GM12892 (cell line): ENCODE results near the gene MYH6.
"Not testable (repeated sequence)": the region's sequence is repeated elsewhere in the genome, so short reads cannot be mapped to it uniquely, and the experiment has no call there.

Experiments
- DNase-seq: peaks from one replicate; pipeline ENCODE4 v3.0.0; 2011; ENCODE audit not compliant: insufficient read length
- FAIRE-seq: peaks from 2 replicates; lab custom pipeline; 2011; peaks lifted over from hg19 to GRCh38; lab: Jason Lieb, UNC
- POLR2A ChIP-seq: IDR thresholded peaks from 2 replicates; pipeline ENCODE4 v1.6.1; 2011; ENCODE audit warnings: low read depth, low read length, control low read depth
- POLR2AphosphoS5 ChIP-seq: IDR thresholded peaks from 2 replicates; pipeline ENCODE4 v1.6.1; 2011; ENCODE audit warnings: low read depth, low read length, control low read depth
- TAF1 ChIP-seq: IDR thresholded peaks from 2 replicates; pipeline ENCODE4 v1.6.1; 2011; ENCODE audit warnings: low read depth, mild to moderate bottlenecking, control low read depth, low read length, borderline replicate concordance

Gene MYH6

GRCh38 chr14:23433457-23433856 is 25.4 kb upstream of the MYH6 start:
- FAIRE-seq (no peak), DNase-seq (no peak)
- TF ChIP-seq POLR2AphosphoS5: no peak
- no peak for TF ChIP-seq POLR2A
- no peak for TF ChIP-seq TAF1

GRCh38 chr14:23432946-23433345 is 24.9 kb upstream of the MYH6 start:
- TF ChIP-seq POLR2A: no peak
- no peak for TF ChIP-seq TAF1
- TF ChIP-seq POLR2AphosphoS5: no peak
- no peak for FAIRE-seq

GRCh38 chr14:23432102-23432925 is 24.2 kb upstream of the MYH6 start:
- no peak for DNase-seq
- FAIRE-seq: no peak

More at GRCh38 chr14:23432946-23433345, 24.9 kb upstream of the MYH6 start:
- DNase-seq: no peak

GRCh38 chr14:23431486-23431885 is 23.4 kb upstream of the MYH6 start:
- no peak for FAIRE-seq
- no peak for DNase-seq
- TF ChIP-seq POLR2AphosphoS5: no peak
- no peak for TF ChIP-seq POLR2A
- no peak for TF ChIP-seq TAF1

More at GRCh38 chr14:23432102-23432925, 24.2 kb upstream of the MYH6 start:
- TF ChIP-seq TAF1 (no peak), POLR2AphosphoS5 (no peak), POLR2A (no peak)

GRCh38 chr14:23430723-23431085 is 22.6 kb upstream of the MYH6 start:
- TF ChIP-seq POLR2A (no peak), POLR2AphosphoS5 (no peak), TAF1 (no peak)
- DNase-seq: no peak

GRCh38 chr14:23430016-23430722 is 22.1 kb upstream of the MYH6 start:
- no peak for TF ChIP-seq POLR2AphosphoS5
- TF ChIP-seq POLR2A: no peak
- TF ChIP-seq TAF1: no peak
- FAIRE-seq: no peak
- DNase-seq: no peak

More at GRCh38 chr14:23430723-23431085, 22.6 kb upstream of the MYH6 start:
- FAIRE-seq: no peak

GRCh38 chr14:23428686-23429495 is 20.8 kb upstream of the MYH6 start:
- DNase-seq: no peak
- FAIRE-seq: no peak
- TF ChIP-seq POLR2AphosphoS5 (no peak), TAF1 (no peak), POLR2A (no peak)

- DNase-seq: not testable (repeated sequence)
- peak; percentile 33 for FAIRE-seq
Observed at GRCh38 chr14:23425798-23426197, 17.7 kb upstream of the MYH6 start.

GRCh38 chr14:23425169-23425568 is 17.1 kb upstream of the MYH6 start:
- FAIRE-seq (no peak), DNase-seq (no peak)
- TF ChIP-seq TAF1 (no peak), POLR2AphosphoS5 (no peak), POLR2A (no peak)

GRCh38 chr14:23423657-23424056 is 15.6 kb upstream of the MYH6 start:
- no peak for FAIRE-seq
- no peak for DNase-seq
- no peak for TF ChIP-seq POLR2A
- no peak for TF ChIP-seq POLR2AphosphoS5
- no peak for TF ChIP-seq TAF1

GRCh38 chr14:23421594-23421993 is 13.5 kb upstream of the MYH6 start:
- TF ChIP-seq POLR2AphosphoS5 (no peak), TAF1 (no peak), POLR2A (no peak)
- FAIRE-seq: no peak
- no peak for DNase-seq

- not testable (repeated sequence) for FAIRE-seq, DNase-seq
Observed at GRCh38 chr14:23419646-23420045, 11.6 kb upstream of the MYH6 start.
